Liver (tissue), 9 donors: ENCODE data around the gene ZNF709. TPM values are rescaled to one million over a fixed set of nuclear protein-coding genes. Genes with fewer than 3 reads are reported as not detected.
"Not testable (repeated sequence)": the region's sequence is repeated elsewhere in the genome, so short reads cannot be mapped to it uniquely, and the experiment has no call there.

ENCODE experiments used
- DNase-seq: peaks from one replicate; pipeline ENCODE4 v3.0.0-alpha.2; 2017; ENCODE audit warnings: low spot score
- H3K27ac ChIP-seq, 2 donors: one replicate each; pipeline ENCODE4 v1.7.0; 2013; ENCODE audit warnings: inconsistent platforms in 2 of 2, low read length in 2 of 2, control low read depth in 1 of 2, low read depth in 1 of 2, mild to moderate bottlenecking in 1 of 2
- H3K27me3 ChIP-seq, 4 donors: one replicate each; pipeline versions ENCODE4 v1.6.1 to v1.7.0; 2013; ENCODE audit warnings: low read length in 3 of 4, inconsistent platforms in 1 of 4, mild to moderate bottlenecking in 1 of 4, moderate library complexity in 1 of 4; ENCODE audit not compliant: control insufficient read depth in 4 of 4, insufficient read depth in 4 of 4
- H3K36me3 ChIP-seq, 4 donors: one replicate each; pipeline versions ENCODE4 v1.6.1 to v1.7.0; 2013; ENCODE audit warnings: low read length in 3 of 4, mild to moderate bottlenecking in 3 of 4, low read depth in 1 of 4, moderate library complexity in 1 of 4; ENCODE audit not compliant: control insufficient read depth in 4 of 4, insufficient read depth in 3 of 4
- H3K4me1 ChIP-seq, 4 donors: one replicate each; pipeline versions ENCODE4 v1.6.1 to v1.7.0; 2013; ENCODE audit warnings: low read length in 3 of 4, mild to moderate bottlenecking in 3 of 4, moderate library complexity in 1 of 4; ENCODE audit not compliant: control insufficient read depth in 4 of 4, insufficient read depth in 4 of 4
- H3K4me3 ChIP-seq, 3 donors: one replicate each; pipeline versions ENCODE4 v1.6.1 to v1.7.0; 2013; ENCODE audit warnings: low read length in 3 of 3, control low read depth in 1 of 3, low read depth in 1 of 3, mild to moderate bottlenecking in 1 of 3
- H3K9ac ChIP-seq, 2 donors: one replicate each; pipeline ENCODE4 v1.7.0; 2013; ENCODE audit warnings: low read length in 2 of 2, mild to moderate bottlenecking in 2 of 2, moderate library complexity in 2 of 2, control low read depth in 1 of 2, low read depth in 1 of 2
- H3K9me3 ChIP-seq, 4 donors: one replicate each; pipeline versions ENCODE4 v1.6.1 to v1.7.0; 2013; ENCODE audit warnings: low read length in 3 of 4; ENCODE audit not compliant: control insufficient read depth in 4 of 4
- ATF3 ChIP-seq: IDR thresholded peaks from 2 replicates; pipeline ENCODE4 v1.6.1; 2016; ENCODE audit warnings: antibody characterized with exemption
- EGR1 ChIP-seq, 2 donors: IDR thresholded peaks; 2 replicates each; pipeline ENCODE4 v1.6.1; 2016 to 2018; ENCODE audit warnings: antibody characterized with exemption in 2 of 2, low read depth in 2 of 2
- FOXA1 ChIP-seq: IDR thresholded peaks from 2 replicates; pipeline ENCODE4 v1.6.1; 2016; ENCODE audit warnings: antibody characterized with exemption
- FOXA2 ChIP-seq: IDR thresholded peaks from 2 replicates; pipeline ENCODE4 v1.6.1; 2016; ENCODE audit warnings: antibody characterized with exemption
- GABPA ChIP-seq, 2 donors: IDR thresholded peaks in 1 of 2; conservative IDR thresholded peaks in 1 of 2; 2 replicates each; pipeline ENCODE4 v1.6.1; 2016; ENCODE audit warnings: antibody characterized with exemption in 2 of 2, mild to moderate bottlenecking in 1 of 2, moderate library complexity in 1 of 2
- HNF4A ChIP-seq, 2 donors: conservative IDR thresholded peaks; 2 replicates each; pipeline ENCODE4 v1.6.1; 2016; ENCODE audit warnings: antibody characterized with exemption in 2 of 2, mild to moderate bottlenecking in 2 of 2
- HNF4G ChIP-seq: IDR thresholded peaks from 2 replicates; pipeline ENCODE4 v1.6.1; 2016; ENCODE audit warnings: antibody characterized with exemption
- JUND ChIP-seq, 2 donors: IDR thresholded peaks; 2 replicates each; pipeline ENCODE4 v1.6.1; 2016; ENCODE audit warnings: antibody characterized with exemption in 2 of 2
- MAX ChIP-seq: IDR thresholded peaks from 2 replicates; pipeline ENCODE4 v1.6.1; 2016; ENCODE audit warnings: antibody characterized with exemption
- NR2F2 ChIP-seq: IDR thresholded peaks from 2 replicates; pipeline ENCODE4 v1.6.1; 2016; ENCODE audit warnings: antibody characterized with exemption
- RAD21 ChIP-seq, 2 donors: IDR thresholded peaks; 2 replicates each; pipeline ENCODE4 v1.6.1; 2016; ENCODE audit warnings: antibody characterized with exemption in 2 of 2, mild to moderate bottlenecking in 2 of 2
- RXRA ChIP-seq, 2 donors: IDR thresholded peaks; 2 replicates each; pipeline ENCODE4 v1.6.1; 2017 to 2018; ENCODE audit warnings: antibody characterized with exemption in 2 of 2, mild to moderate bottlenecking in 1 of 2
- SP1 ChIP-seq: IDR thresholded peaks from 2 replicates; pipeline ENCODE4 v1.6.1; 2018; ENCODE audit warnings: antibody characterized with exemption, mild to moderate bottlenecking
- TAF1 ChIP-seq: conservative IDR thresholded peaks from 2 replicates; pipeline ENCODE4 v1.6.1; 2016; ENCODE audit warnings: antibody characterized with exemption, mild to moderate bottlenecking
- YY1 ChIP-seq: IDR thresholded peaks from 2 replicates; pipeline ENCODE4 v1.6.1; 2016; ENCODE audit warnings: antibody characterized with exemption, mild to moderate bottlenecking
- ZBTB33 ChIP-seq: IDR thresholded peaks from 2 replicates; pipeline ENCODE4 v1.6.1; 2016; ENCODE audit warnings: antibody characterized with exemption
- WGBS: extraction: QIAGEN DNeasy Blood & Tissue Kit; methylation state at CpG from one replicate; pipeline ENCODE4 v1.1.7; 2013; 5-methylcytosine and 5-hydroxymethylcytosine counted together
- polyA plus RNA-seq, 2 donors: library from polyadenylated mRNA; stranded (reverse) in 1 of 2; unstranded in 1 of 2; fragments of 200-250 nt in 1 of 2; fragments of >200 nt in 1 of 2; fragmentation: Nextera tagmentation in 1 of 2; extraction: Ambion mirVana in 1 of 2; gene quantifications; one replicate each; pipeline versions ENCODE4 v1.2.1 to v1.2.3, GENCODE V29; 2013 to 2015
- total RNA-seq, 2 donors: library from RNA; depleted of rRNA; stranded (reverse); fragments of >200 nt; gene quantifications; one replicate each; pipeline ENCODE4 v1.2.3, GENCODE V29; 2014
- TF ChIP-seq, protein P1 (sequence below): IDR thresholded peaks from 2 replicates; pipeline ENCODE4 v1.6.1; 2016; ENCODE audit warnings: antibody characterized with exemption, mild to moderate bottlenecking
- TF ChIP-seq, protein P2 (sequence below): fragments of 150-350 bp; IDR thresholded peaks from 2 replicates; pipeline ENCODE4 v1.5.1; 2017; ENCODE audit warnings: improper control_type of control experiment, low read depth, low read length; ENCODE audit not compliant: missing input control
- donor health status: healthy.
- donor health status: healthy.
- donor health status: healthy.
- donor health status: healthy.
- donor health status: healthy.

ZNF709 gene
- total and polyA plus RNA-seq, 4 donors = 0.24 to 1.9 (median 0.79) TPM

DNA sequence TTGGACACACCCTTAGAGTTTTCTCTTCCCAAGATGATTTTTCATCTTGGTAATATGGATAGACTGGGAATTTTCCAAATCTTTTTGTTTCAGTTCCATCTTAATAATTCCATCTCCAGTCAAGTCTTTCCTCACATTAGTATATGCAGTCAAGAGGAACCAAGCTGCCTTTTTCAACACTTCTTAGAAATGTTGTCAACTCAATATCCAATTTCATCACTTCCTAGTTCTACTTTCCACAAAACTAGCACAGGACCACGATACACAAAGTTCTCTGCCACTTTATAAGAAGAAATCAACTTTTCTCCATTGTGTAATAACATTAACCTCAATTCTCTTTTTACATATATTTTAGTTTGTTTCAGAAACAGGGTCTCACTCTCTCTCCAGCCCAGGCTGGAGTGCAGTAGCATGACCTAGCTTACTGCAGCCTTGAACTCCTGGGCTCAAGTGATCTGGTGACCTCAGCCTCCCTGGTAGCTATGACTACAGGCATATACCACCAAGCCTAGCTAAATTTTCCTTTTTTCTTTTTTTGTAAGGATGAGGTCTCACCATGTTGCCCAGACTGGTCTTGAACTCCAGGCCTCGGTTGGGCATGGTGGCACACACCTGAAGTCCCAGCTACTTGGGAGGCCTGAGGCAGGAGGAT, 59.3 kb downstream of the ZNF709 start:
- Histone ChIP-seq H3K9ac (no peak overlapping the region), H3K27ac (no peak overlapping the region), H3K27me3 (no peaks in the 10 kb centered on the region), H3K4me1 (no peaks in the 10 kb centered on the region), H3K36me3 (peaks cover 0 to 13% (median 9%) of the 10 kb centered on the region in 4 donors), H3K4me3 (peak overlapping the region in 1 of 3 donors; percentile 27), H3K9me3 (peaks cover 7 to 27% (median 13%) of the 10 kb centered on the region in 4 donors)
- 94% methylated on average over 2 of the region's 2 CpGs for WGBS
- no peak for TF ChIP-seq GABPA (IDR thresholded peaks at IDR 0.05 in 1 of 2, conservative IDR thresholded peaks at IDR 0.05 in 1 of 2)
- TF ChIP-seq RXRA (IDR thresholded peaks at IDR 0.05) = no peak
- TF ChIP-seq MAX = no peak
- no peak for TF ChIP-seq NR2F2
- TF ChIP-seq ZBTB33 = no peak
- no peak for TF ChIP-seq ATF3
- TF ChIP-seq RAD21 (IDR thresholded peaks at IDR 0.05) = no peak
- TF ChIP-seq HNF4A (conservative IDR thresholded peaks at IDR 0.05) = no peak
- TF ChIP-seq, protein P1, sequence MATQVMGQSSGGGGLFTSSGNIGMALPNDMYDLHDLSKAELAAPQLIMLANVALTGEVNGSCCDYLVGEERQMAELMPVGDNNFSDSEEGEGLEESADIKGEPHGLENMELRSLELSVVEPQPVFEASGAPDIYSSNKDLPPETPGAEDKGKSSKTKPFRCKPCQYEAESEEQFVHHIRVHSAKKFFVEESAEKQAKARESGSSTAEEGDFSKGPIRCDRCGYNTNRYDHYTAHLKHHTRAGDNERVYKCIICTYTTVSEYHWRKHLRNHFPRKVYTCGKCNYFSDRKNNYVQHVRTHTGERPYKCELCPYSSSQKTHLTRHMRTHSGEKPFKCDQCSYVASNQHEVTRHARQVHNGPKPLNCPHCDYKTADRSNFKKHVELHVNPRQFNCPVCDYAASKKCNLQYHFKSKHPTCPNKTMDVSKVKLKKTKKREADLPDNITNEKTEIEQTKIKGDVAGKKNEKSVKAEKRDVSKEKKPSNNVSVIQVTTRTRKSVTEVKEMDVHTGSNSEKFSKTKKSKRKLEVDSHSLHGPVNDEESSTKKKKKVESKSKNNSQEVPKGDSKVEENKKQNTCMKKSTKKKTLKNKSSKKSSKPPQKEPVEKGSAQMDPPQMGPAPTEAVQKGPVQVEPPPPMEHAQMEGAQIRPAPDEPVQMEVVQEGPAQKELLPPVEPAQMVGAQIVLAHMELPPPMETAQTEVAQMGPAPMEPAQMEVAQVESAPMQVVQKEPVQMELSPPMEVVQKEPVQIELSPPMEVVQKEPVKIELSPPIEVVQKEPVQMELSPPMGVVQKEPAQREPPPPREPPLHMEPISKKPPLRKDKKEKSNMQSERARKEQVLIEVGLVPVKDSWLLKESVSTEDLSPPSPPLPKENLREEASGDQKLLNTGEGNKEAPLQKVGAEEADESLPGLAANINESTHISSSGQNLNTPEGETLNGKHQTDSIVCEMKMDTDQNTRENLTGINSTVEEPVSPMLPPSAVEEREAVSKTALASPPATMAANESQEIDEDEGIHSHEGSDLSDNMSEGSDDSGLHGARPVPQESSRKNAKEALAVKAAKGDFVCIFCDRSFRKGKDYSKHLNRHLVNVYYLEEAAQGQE = no peak
- TF ChIP-seq TAF1 = no peak
- TF ChIP-seq YY1 = no peak
- TF ChIP-seq, protein P2, sequence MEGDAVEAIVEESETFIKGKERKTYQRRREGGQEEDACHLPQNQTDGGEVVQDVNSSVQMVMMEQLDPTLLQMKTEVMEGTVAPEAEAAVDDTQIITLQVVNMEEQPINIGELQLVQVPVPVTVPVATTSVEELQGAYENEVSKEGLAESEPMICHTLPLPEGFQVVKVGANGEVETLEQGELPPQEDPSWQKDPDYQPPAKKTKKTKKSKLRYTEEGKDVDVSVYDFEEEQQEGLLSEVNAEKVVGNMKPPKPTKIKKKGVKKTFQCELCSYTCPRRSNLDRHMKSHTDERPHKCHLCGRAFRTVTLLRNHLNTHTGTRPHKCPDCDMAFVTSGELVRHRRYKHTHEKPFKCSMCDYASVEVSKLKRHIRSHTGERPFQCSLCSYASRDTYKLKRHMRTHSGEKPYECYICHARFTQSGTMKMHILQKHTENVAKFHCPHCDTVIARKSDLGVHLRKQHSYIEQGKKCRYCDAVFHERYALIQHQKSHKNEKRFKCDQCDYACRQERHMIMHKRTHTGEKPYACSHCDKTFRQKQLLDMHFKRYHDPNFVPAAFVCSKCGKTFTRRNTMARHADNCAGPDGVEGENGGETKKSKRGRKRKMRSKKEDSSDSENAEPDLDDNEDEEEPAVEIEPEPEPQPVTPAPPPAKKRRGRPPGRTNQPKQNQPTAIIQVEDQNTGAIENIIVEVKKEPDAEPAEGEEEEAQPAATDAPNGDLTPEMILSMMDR = no peak
- no peak for TF ChIP-seq FOXA1
- TF ChIP-seq JUND (IDR thresholded peaks at IDR 0.05) = no peak
- TF ChIP-seq FOXA2 = no peak
- no peak for TF ChIP-seq SP1
- no peak for TF ChIP-seq HNF4G
- TF ChIP-seq EGR1 (IDR thresholded peaks at IDR 0.05; ENCODE audit: low read depth in 2 of 2) = no peak
- DNase-seq = no peak

DNA sequence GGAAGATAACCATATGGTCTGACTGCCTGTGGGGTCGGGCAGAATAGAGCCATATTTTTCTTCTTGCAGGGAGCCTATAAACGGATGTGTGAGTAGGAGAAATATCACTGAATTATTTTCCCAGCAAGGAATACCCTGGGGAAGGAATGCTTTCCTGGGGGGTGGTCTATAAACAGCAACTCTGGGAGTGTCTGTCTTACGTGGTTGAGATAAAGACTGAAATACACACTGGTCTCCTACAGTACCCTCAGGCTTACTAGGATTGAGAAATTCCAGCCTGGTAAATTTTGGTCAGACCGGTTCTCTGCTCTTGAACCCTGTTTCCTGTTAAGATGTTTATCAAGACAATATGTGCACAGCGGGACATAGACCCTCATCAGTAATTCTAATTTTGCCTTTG, 67.3 kb downstream of the ZNF709 start:
- not testable (repeated sequence) for H3K27ac ChIP-seq, DNase-seq, H3K4me1 ChIP-seq, H3K9ac ChIP-seq, H3K27me3 ChIP-seq, H3K36me3 ChIP-seq, H3K4me3 ChIP-seq
- WGBS = 97% methylated on average over 5 of the region's 5 CpGs
- H3K9me3 ChIP-seq = peaks cover 0 to 15% (median 8%) of the 10 kb centered on the region in 4 donors
